ENCODE results near the gene TLR8.

DNA sequence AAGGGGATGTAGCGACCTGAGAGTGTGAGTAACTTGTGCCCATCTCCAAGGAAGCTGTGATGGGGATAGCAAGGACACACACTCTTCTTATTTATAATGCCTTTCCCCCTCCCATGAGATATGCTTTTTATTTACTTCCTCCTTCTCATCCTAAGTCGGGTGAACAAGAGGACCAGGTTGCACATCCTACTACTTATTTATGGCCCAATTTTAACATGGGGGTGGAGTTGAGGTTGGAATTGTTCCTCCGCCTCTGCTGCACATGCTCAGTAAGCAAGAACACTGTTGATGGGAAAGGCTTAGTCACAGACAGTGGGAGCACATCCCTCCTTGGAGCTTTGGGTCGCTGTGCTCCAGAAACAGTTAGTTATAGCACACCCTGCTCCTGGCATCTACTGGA, 15.2 kb upstream of the TLR8 start:
- TF ChIP-seq CTCF (IDR thresholded peaks at IDR 0.05) (no peak), POLR2A (IDR thresholded peaks at IDR 0.05) (no peak)
